Measurements from ENCODE around the gene KCNH6.

The KCNH6 gene

GRCh38 chr17:63550817-63551639 lies 27.9 kb downstream of the KCNH6 start:
- no peaks in the 10 kb centered on the region for H3K27me3 ChIP-seq (ENCODE audit: low read depth)
- H3K36me3 ChIP-seq (replicated peaks) = 0 out of 2 replicates have a peak, but pooled peaks cover 4% of the 10 kb centered on the region
- in situ Hi-C loops (cut with MboI; ENCODE audit: low sequenced_read_pairs) = no loop called here
- peak; percentile 82 to 85 for DNase-seq (ENCODE audit: low spot score in 2 of 2)
- H3K4me1 ChIP-seq = peaks cover 12% of the 10 kb centered on the region; the same call in 1 of the 2 replicates
- peak overlapping the region; percentile 94 for H3K4me3 ChIP-seq
- H3K9me3 ChIP-seq = no peaks in the 10 kb centered on the region

GRCh38 chr17:63552211-63552610 lies 29.1 kb downstream of the KCNH6 start:
- Histone ChIP-seq H3K36me3 (replicated peaks) (0 out of 2 replicates have a peak, but pooled peaks cover 4% of the 10 kb centered on the region), H3K4me3 (peak overlapping the region; percentile 94), H3K9me3 (no peaks in the 10 kb centered on the region), H3K4me1 (peaks cover 12% of the 10 kb centered on the region; the same call in 1 of the 2 replicates), H3K27me3 (ENCODE audit: low read depth) (no peaks in the 10 kb centered on the region)
- DNase-seq (ENCODE audit: low spot score in 2 of 2) = peak in 1 of 2 experiments; percentile 2
- in situ Hi-C loops (cut with MboI; ENCODE audit: low sequenced_read_pairs) = no loop called here

- Histone ChIP-seq H3K4me3 (no peak overlapping the region), H3K9me3 (no peaks in the 10 kb centered on the region), H3K36me3 (replicated peaks) (0 out of 2 replicates have a peak, but pooled peaks cover 3% of the 10 kb centered on the region), H3K4me1 (peaks cover 8% of the 10 kb centered on the region; the same call in 1 of the 2 replicates), H3K27me3 (ENCODE audit: low read depth) (no peaks in the 10 kb centered on the region)
- in situ Hi-C loops (cut with MboI; ENCODE audit: low sequenced_read_pairs) = no loop called here
- DNase-seq (ENCODE audit: low spot score in 2 of 2) = peak in 1 of 2 experiments; percentile 1
Observed at GRCh38 chr17:63555500-63556156, 32.5 kb downstream of the KCNH6 start.

GRCh38 chr17:63557416-63557815 lies 34.3 kb downstream of the KCNH6 start:
- Histone ChIP-seq H3K36me3 (replicated peaks) (no peaks in the 10 kb centered on the region), H3K4me1 (peaks cover 5% of the 10 kb centered on the region; the same call in 1 of the 2 replicates), H3K4me3 (no peak overlapping the region), H3K27me3 (ENCODE audit: low read depth) (no peaks in the 10 kb centered on the region), H3K9me3 (no peaks in the 10 kb centered on the region)
- DNase-seq (ENCODE audit: low spot score in 2 of 2) = no peak
- in situ Hi-C loops (cut with MboI; ENCODE audit: low sequenced_read_pairs) = no loop called here

GRCh38 chr17:63558441-63558840 lies 35.3 kb downstream of the KCNH6 start:
- no peaks in the 10 kb centered on the region for H3K9me3 ChIP-seq
- H3K27me3 ChIP-seq (ENCODE audit: low read depth) = no peaks in the 10 kb centered on the region
- no peak for DNase-seq (ENCODE audit: low spot score in 2 of 2)
- no peaks in the 10 kb centered on the region for H3K4me1 ChIP-seq
- in situ Hi-C loops (cut with MboI; ENCODE audit: low sequenced_read_pairs) = no loop called here
- H3K4me3 ChIP-seq = no peak overlapping the region
- H3K36me3 ChIP-seq (replicated peaks) = no peaks in the 10 kb centered on the region

GRCh38 chr17:63561819-63562218 lies 38.7 kb downstream of the KCNH6 start:
- H3K27me3 ChIP-seq (ENCODE audit: low read depth) = no peaks in the 10 kb centered on the region

GRCh38 chr17:63563339-63563738 lies 40.2 kb downstream of the KCNH6 start:
- no peaks in the 10 kb centered on the region for H3K9me3 ChIP-seq

More at GRCh38 chr17:63561819-63562218, 38.7 kb downstream of the KCNH6 start:
- Histone ChIP-seq H3K9me3 (no peaks in the 10 kb centered on the region), H3K4me3 (no peak overlapping the region), H3K4me1 (no peaks in the 10 kb centered on the region), H3K36me3 (replicated peaks) (no peaks in the 10 kb centered on the region)
- in situ Hi-C loops (cut with MboI; ENCODE audit: low sequenced_read_pairs) = no loop called here
- no peak for DNase-seq (ENCODE audit: low spot score in 2 of 2)

GRCh38 chr17:63564562-63564961 lies 41.4 kb downstream of the KCNH6 start:
- no peaks in the 10 kb centered on the region for H3K36me3 ChIP-seq (replicated peaks)
- no peaks in the 10 kb centered on the region for H3K27me3 ChIP-seq (ENCODE audit: low read depth)
- H3K9me3 ChIP-seq = no peaks in the 10 kb centered on the region
- in situ Hi-C loops (cut with MboI; ENCODE audit: low sequenced_read_pairs) = no loop called here
- no peaks in the 10 kb centered on the region for H3K4me1 ChIP-seq
- DNase-seq (ENCODE audit: low spot score in 2 of 2) = no peak
- H3K4me3 ChIP-seq = no peak overlapping the region

More at GRCh38 chr17:63563339-63563738, 40.2 kb downstream of the KCNH6 start:
- Histone ChIP-seq H3K4me1 (no peaks in the 10 kb centered on the region), H3K4me3 (no peak overlapping the region), H3K36me3 (replicated peaks) (no peaks in the 10 kb centered on the region), H3K27me3 (ENCODE audit: low read depth) (no peaks in the 10 kb centered on the region)
- in situ Hi-C loops (cut with MboI; ENCODE audit: low sequenced_read_pairs) = no loop called here
- DNase-seq (ENCODE audit: low spot score in 2 of 2) = no peak

- Histone ChIP-seq H3K36me3 (replicated peaks) (no peaks in the 10 kb centered on the region), H3K27me3 (ENCODE audit: low read depth) (no peaks in the 10 kb centered on the region), H3K4me1 (no peaks in the 10 kb centered on the region; the same call in 1 of the 2 replicates), H3K9me3 (no peaks in the 10 kb centered on the region), H3K4me3 (no peak overlapping the region)
- DNase-seq (ENCODE audit: low spot score in 2 of 2) = no peak
- in situ Hi-C loops (cut with MboI; ENCODE audit: low sequenced_read_pairs) = no loop called here
Observed at GRCh38 chr17:63567229-63567628, 44.1 kb downstream of the KCNH6 start.

GRCh38 chr17:63568563-63568962 lies 45.4 kb downstream of the KCNH6 start:
- in situ Hi-C loops (cut with MboI; ENCODE audit: low sequenced_read_pairs) = no loop called here
- Histone ChIP-seq H3K4me1 (no peaks in the 10 kb centered on the region; the same call in 1 of the 2 replicates), H3K36me3 (replicated peaks) (no peaks in the 10 kb centered on the region), H3K27me3 (ENCODE audit: low read depth) (no peaks in the 10 kb centered on the region), H3K9me3 (no peaks in the 10 kb centered on the region), H3K4me3 (no peak overlapping the region)
- no peak for DNase-seq (ENCODE audit: low spot score in 2 of 2)

GRCh38 chr17:63571632-63572310 lies 48.6 kb downstream of the KCNH6 start:
- Histone ChIP-seq H3K4me3 (no peak overlapping the region), H3K36me3 (replicated peaks) (no peaks in the 10 kb centered on the region), H3K9me3 (no peaks in the 10 kb centered on the region), H3K4me1 (no peaks in the 10 kb centered on the region; the same call in 1 of the 2 replicates), H3K27me3 (ENCODE audit: low read depth) (no peaks in the 10 kb centered on the region)
- in situ Hi-C loops (cut with MboI; ENCODE audit: low sequenced_read_pairs) = no loop called here
- no peak for DNase-seq (ENCODE audit: low spot score in 2 of 2)

- no peaks in the 10 kb centered on the region for H3K9me3 ChIP-seq
- no peaks in the 10 kb centered on the region; the same call in 1 of the 2 replicates for H3K4me1 ChIP-seq
- 0 out of 2 replicates have a peak, but pooled peaks cover 2% of the 10 kb centered on the region for H3K36me3 ChIP-seq (replicated peaks)
- in situ Hi-C loops (cut with MboI; ENCODE audit: low sequenced_read_pairs) = no loop called here
- no peak overlapping the region for H3K4me3 ChIP-seq
- peak; percentile 15 to 23 for DNase-seq (ENCODE audit: low spot score in 2 of 2)
- no peaks in the 10 kb centered on the region for H3K27me3 ChIP-seq (ENCODE audit: low read depth)
Observed at GRCh38 chr17:63573634-63574033, 50.5 kb downstream of the KCNH6 start.

- Histone ChIP-seq H3K9me3 (no peaks in the 10 kb centered on the region), H3K4me1 (no peaks in the 10 kb centered on the region), H3K4me3 (no peak overlapping the region), H3K27me3 (ENCODE audit: low read depth) (no peaks in the 10 kb centered on the region), H3K36me3 (replicated peaks) (peaks cover 25% of the 10 kb centered on the region)
- DNase-seq (ENCODE audit: low spot score in 2 of 2) = no peak
- in situ Hi-C loops (cut with MboI; ENCODE audit: low sequenced_read_pairs) = no loop called here
Observed at GRCh38 chr17:63578027-63578768, 55.0 kb downstream of the KCNH6 start.

Data from HAP-1 (cell line).